ENCODE results near the gene GSG1. TPM values are rescaled to one million over a fixed set of nuclear protein-coding genes. Genes with fewer than 3 reads are reported as not detected.

GSG1 gene
- total RNA-seq, 1 donor from 2014 or later: 6.8 TPM

DNA sequence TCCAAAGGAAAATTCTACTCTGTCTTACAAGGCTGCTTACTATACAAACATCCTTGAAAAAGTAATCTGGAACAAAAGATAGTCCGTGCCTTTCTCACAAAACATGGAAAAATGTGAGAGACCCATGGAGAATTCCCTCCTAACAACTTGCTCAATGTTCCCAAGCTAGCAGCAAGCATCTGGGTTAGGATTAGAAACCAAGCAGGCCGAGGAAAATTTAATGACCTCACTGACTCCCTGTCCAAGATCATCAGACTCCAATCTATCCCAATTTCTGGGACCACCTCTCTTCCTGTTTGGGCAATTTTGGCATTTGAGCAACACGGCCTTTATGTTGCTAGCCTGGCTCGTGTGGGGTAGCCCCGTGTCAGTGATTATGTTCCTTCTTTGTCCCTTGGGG is 18.1 kb upstream of the GSG1 start:
- H3K4me1 ChIP-seq (ENCODE audit: control insufficient read depth in 3 of 3, insufficient read depth in 3 of 3, low read length in 3 of 3): peaks cover 0 to 2% (median 0%) of the 10 kb centered on the region in 3 donors
- H3K9ac ChIP-seq (ENCODE audit: low read depth in 1 of 3, low read length in 3 of 3): no peak overlapping the region
- H3K27ac ChIP-seq (ENCODE audit: low read depth, low read length): no peak overlapping the region
- no peaks in the 10 kb centered on the region for H3K36me3 ChIP-seq (ENCODE audit: control insufficient read depth in 3 of 3, insufficient read depth in 3 of 3, low read length in 3 of 3)
- H3K4me3 ChIP-seq (ENCODE audit: low read length in 3 of 3): no peak overlapping the region
- H3K9me3 ChIP-seq (ENCODE audit: control insufficient read depth in 3 of 3, low read length in 3 of 3): no peaks in the 10 kb centered on the region
- no peaks in the 10 kb centered on the region for H3K27me3 ChIP-seq (ENCODE audit: control insufficient read depth in 3 of 3, insufficient read depth in 3 of 3, low read length in 3 of 3)

DNA sequence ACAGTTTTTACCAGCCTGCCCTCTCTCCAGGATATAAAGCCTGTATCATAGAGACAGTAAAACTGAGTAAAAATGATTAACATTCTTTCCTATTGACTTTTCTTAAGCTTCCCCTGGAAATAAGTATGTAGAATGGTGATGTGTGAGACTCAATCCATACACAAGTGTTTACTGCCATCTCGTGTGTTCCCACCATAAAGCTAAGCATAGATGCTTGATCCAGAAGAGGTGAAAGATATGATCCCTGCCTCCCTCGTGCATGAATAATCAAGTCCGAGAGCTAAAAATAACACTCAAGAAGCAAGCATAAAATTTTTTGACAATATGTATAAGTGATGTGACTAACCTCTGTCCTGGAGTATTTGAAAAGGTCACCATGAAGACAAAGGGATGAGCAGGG is 16.9 kb upstream of the GSG1 start:
- no peak overlapping the region for H3K27ac ChIP-seq (ENCODE audit: low read depth, low read length)
- H3K4me1 ChIP-seq (ENCODE audit: control insufficient read depth in 3 of 3, insufficient read depth in 3 of 3, low read length in 3 of 3): peaks cover 0 to 2% (median 0%) of the 10 kb centered on the region in 3 donors
- no peaks in the 10 kb centered on the region for H3K36me3 ChIP-seq (ENCODE audit: control insufficient read depth in 3 of 3, insufficient read depth in 3 of 3, low read length in 3 of 3)
- no peak overlapping the region for H3K9ac ChIP-seq (ENCODE audit: low read depth in 1 of 3, low read length in 3 of 3)
- H3K9me3 ChIP-seq (ENCODE audit: control insufficient read depth in 3 of 3, low read length in 3 of 3): no peaks in the 10 kb centered on the region
- H3K27me3 ChIP-seq (ENCODE audit: control insufficient read depth in 3 of 3, insufficient read depth in 3 of 3, low read length in 3 of 3): no peaks in the 10 kb centered on the region
- no peak overlapping the region for H3K4me3 ChIP-seq (ENCODE audit: low read length in 3 of 3)

DNA sequence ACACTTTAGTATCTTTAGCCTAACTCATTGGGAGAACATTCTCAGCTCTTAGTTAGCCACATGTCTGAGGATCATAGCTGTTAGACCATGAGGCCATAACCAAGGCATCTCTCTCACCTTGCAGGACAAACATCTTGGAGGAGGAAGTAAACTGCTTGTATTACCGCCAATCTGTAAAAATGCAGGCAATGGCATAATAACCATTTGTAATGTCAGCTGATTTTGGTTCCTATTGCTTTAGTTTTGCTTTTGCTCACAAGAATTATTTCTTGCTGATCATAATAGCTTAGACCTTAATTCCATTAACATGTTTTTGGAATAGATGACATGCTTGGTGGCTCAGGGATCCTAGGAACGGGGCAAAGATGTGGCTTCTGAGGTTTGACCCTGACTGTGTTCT is 16.4 kb upstream of the GSG1 start:
- Histone ChIP-seq H3K27ac (ENCODE audit: low read depth, low read length) (no peak overlapping the region), H3K4me3 (ENCODE audit: low read length in 3 of 3) (no peak overlapping the region), H3K36me3 (ENCODE audit: control insufficient read depth in 3 of 3, insufficient read depth in 3 of 3, low read length in 3 of 3) (no peaks in the 10 kb centered on the region), H3K27me3 (ENCODE audit: control insufficient read depth in 3 of 3, insufficient read depth in 3 of 3, low read length in 3 of 3) (no peaks in the 10 kb centered on the region), H3K9me3 (ENCODE audit: control insufficient read depth in 3 of 3, low read length in 3 of 3) (no peaks in the 10 kb centered on the region), H3K9ac (ENCODE audit: low read depth in 1 of 3, low read length in 3 of 3) (no peak overlapping the region), H3K4me1 (ENCODE audit: control insufficient read depth in 3 of 3, insufficient read depth in 3 of 3, low read length in 3 of 3) (peaks cover 0 to 2% (median 0%) of the 10 kb centered on the region in 3 donors)

DNA sequence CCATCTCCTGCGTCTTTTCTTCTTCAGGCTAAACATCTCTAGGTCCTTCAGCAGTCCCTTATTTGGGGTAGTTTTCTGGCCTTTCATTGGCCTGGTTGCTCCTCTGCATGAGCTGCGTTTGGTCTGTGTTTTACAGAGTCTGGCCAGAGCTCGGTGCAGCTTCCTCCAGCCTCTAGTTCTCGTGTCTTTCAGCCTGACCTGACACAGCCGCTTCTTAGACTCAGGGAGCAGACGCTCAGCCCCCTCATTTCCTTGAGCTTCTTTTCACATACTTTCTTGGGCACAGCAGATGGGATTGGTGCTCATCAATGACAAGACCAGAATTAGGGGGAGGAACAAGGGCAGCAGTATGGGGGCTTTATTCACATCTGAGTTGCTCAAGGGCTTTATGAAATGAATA is 13.6 kb upstream of the GSG1 start:
- no peaks in the 10 kb centered on the region for H3K27me3 ChIP-seq (ENCODE audit: control insufficient read depth in 3 of 3, insufficient read depth in 3 of 3, low read length in 3 of 3)
- no peak overlapping the region for H3K9ac ChIP-seq (ENCODE audit: low read depth in 1 of 3, low read length in 3 of 3)
- no peak overlapping the region for H3K27ac ChIP-seq (ENCODE audit: low read depth, low read length)
- no peaks in the 10 kb centered on the region for H3K9me3 ChIP-seq (ENCODE audit: control insufficient read depth in 3 of 3, low read length in 3 of 3)
- no peak overlapping the region for H3K4me3 ChIP-seq (ENCODE audit: low read length in 3 of 3)
- peaks cover 0 to 7% (median 0%) of the 10 kb centered on the region in 3 donors for H3K4me1 ChIP-seq (ENCODE audit: control insufficient read depth in 3 of 3, insufficient read depth in 3 of 3, low read length in 3 of 3)
- no peaks in the 10 kb centered on the region for H3K36me3 ChIP-seq (ENCODE audit: control insufficient read depth in 3 of 3, insufficient read depth in 3 of 3, low read length in 3 of 3)

DNA sequence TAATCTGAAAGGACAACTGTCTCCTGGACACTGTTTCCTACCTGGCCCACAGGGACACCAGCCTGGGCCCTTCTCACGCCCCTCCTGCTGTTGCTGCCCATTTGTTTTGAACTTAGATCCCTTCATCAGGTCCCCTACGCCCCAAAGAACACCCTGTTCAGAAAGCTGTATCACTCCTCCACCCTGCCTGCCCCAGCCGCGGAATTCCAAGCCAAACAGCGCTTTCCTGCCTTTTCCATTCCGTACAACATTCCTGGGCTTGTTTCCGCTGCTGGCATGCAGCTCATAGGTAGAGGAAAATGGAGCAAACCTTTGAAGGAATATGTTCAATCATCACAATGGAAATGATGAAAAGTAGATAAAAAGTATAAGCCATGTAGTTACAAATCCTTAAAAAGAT is 12.8 kb upstream of the GSG1 start:
- no peak overlapping the region for H3K4me3 ChIP-seq (ENCODE audit: low read length in 3 of 3)
- no peak overlapping the region for H3K27ac ChIP-seq (ENCODE audit: low read depth, low read length)
- no peaks in the 10 kb centered on the region for H3K36me3 ChIP-seq (ENCODE audit: control insufficient read depth in 3 of 3, insufficient read depth in 3 of 3, low read length in 3 of 3)
- H3K4me1 ChIP-seq (ENCODE audit: control insufficient read depth in 3 of 3, insufficient read depth in 3 of 3, low read length in 3 of 3): peaks cover 0 to 7% (median 0%) of the 10 kb centered on the region in 3 donors
- H3K9ac ChIP-seq (ENCODE audit: low read depth in 1 of 3, low read length in 3 of 3): no peak overlapping the region
- no peaks in the 10 kb centered on the region for H3K27me3 ChIP-seq (ENCODE audit: control insufficient read depth in 3 of 3, insufficient read depth in 3 of 3, low read length in 3 of 3)
- H3K9me3 ChIP-seq (ENCODE audit: control insufficient read depth in 3 of 3, low read length in 3 of 3): peaks cover 0 to 3% (median 0%) of the 10 kb centered on the region in 3 donors

DNA sequence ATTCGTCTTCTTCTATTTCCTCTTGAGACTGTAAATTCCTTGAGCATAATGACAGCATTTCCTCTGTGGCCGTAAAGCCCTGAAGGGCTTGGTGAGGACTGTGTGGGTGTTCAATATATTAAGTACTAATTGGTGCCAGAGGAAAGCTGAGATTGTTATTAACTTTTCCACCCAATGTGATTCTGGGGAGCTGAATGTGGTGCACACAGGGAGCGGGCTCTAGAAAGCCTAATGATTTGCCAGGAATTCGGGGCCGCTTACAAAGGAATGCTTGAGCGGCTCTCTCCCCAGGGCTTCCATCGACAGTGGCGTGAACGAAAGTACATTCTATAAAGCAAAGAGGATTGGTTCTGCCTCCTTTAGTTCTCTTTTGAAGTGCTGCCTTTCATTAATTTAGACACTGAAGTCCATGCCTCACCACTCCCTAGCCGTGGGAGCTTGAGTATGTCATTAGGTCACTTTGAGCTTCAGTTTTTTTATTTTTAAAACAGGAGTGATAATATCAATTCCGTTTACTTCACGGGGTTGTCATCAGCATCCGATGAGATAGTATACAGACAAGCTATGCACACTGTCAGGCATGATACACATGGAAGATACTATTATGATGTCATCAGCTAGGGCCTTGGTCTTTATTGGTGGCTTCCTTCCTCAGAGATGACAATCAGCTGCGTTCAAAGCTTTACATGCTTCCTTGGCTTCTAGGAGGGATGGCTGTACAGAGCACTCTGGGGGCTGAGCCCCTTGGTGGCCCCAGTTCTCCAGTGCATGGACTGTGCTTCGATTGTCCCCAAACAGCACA is 11.0 kb upstream of the GSG1 start:
- peaks cover 0 to 7% (median 0%) of the 10 kb centered on the region in 3 donors for H3K4me1 ChIP-seq (ENCODE audit: control insufficient read depth in 3 of 3, insufficient read depth in 3 of 3, low read length in 3 of 3)
- H3K4me3 ChIP-seq (ENCODE audit: low read length in 3 of 3): no peak overlapping the region
- peaks cover 0 to 3% (median 0%) of the 10 kb centered on the region in 3 donors for H3K9me3 ChIP-seq (ENCODE audit: control insufficient read depth in 3 of 3, low read length in 3 of 3)
- no peak overlapping the region for H3K27ac ChIP-seq (ENCODE audit: low read depth, low read length)
- H3K36me3 ChIP-seq (ENCODE audit: control insufficient read depth in 3 of 3, insufficient read depth in 3 of 3, low read length in 3 of 3): no peaks in the 10 kb centered on the region
- H3K9ac ChIP-seq (ENCODE audit: low read depth in 1 of 3, low read length in 3 of 3): no peak overlapping the region
- H3K27me3 ChIP-seq (ENCODE audit: control insufficient read depth in 3 of 3, insufficient read depth in 3 of 3, low read length in 3 of 3): no peaks in the 10 kb centered on the region

DNA sequence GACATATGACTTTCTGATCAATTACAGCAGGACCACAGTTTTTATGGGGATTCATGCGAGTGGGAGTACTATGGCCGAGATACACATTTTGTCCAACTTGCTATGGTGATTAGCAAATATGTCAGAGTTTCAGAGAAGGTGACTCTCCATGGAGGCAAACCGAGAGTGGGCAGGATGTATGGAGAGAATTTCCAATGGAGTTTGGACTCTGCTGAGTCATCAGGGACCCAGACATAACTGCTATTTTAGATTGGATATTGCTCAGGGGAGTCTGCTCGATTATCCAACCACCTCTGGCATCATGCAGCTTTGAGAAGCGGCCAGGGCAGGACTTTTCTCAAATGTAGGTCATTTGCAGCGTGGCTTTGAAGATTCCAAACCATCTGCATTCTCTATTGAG is 9.5 kb upstream of the GSG1 start:
- Histone ChIP-seq H3K9me3 (ENCODE audit: control insufficient read depth in 3 of 3, low read length in 3 of 3) (peaks cover 0 to 3% (median 0%) of the 10 kb centered on the region in 3 donors), H3K27ac (ENCODE audit: low read depth, low read length) (no peak overlapping the region), H3K9ac (ENCODE audit: low read depth in 1 of 3, low read length in 3 of 3) (no peak overlapping the region), H3K4me1 (ENCODE audit: control insufficient read depth in 3 of 3, insufficient read depth in 3 of 3, low read length in 3 of 3) (peaks cover 0 to 7% (median 0%) of the 10 kb centered on the region in 3 donors), H3K4me3 (ENCODE audit: low read length in 3 of 3) (no peak overlapping the region), H3K27me3 (ENCODE audit: control insufficient read depth in 3 of 3, insufficient read depth in 3 of 3, low read length in 3 of 3) (no peaks in the 10 kb centered on the region), H3K36me3 (ENCODE audit: control insufficient read depth in 3 of 3, insufficient read depth in 3 of 3, low read length in 3 of 3) (no peaks in the 10 kb centered on the region)

DNA sequence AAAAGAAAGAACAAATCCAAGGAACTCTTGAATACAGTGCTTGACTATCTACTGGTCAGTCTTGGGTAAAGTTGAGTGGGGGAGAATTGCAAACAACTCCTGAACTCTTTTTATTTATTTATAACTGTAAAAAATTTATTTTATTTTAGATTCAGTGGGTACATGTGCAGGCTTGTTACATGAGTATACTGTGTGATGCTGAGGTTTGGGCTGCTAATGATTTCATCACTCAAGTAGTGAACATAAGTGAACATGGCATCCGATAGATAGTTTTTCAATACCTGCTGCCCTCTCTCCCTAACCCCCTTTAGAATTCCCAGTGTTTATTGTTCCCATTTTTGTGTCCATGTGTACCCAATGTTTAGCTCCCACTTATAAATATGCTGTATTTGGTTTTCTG is 3.2 kb upstream of the GSG1 start:
- Histone ChIP-seq H3K36me3 (ENCODE audit: control insufficient read depth in 3 of 3, insufficient read depth in 3 of 3, low read length in 3 of 3) (no peaks in the 10 kb centered on the region), H3K27ac (ENCODE audit: low read depth, low read length) (no peak overlapping the region), H3K4me3 (ENCODE audit: low read length in 3 of 3) (no peak overlapping the region), H3K4me1 (ENCODE audit: control insufficient read depth in 3 of 3, insufficient read depth in 3 of 3, low read length in 3 of 3) (peaks cover 5 to 9% (median 7%) of the 10 kb centered on the region in 3 donors), H3K9ac (ENCODE audit: low read depth in 1 of 3, low read length in 3 of 3) (no peak overlapping the region), H3K9me3 (ENCODE audit: control insufficient read depth in 3 of 3, low read length in 3 of 3) (peaks cover 0 to under 1% (median 0%) of the 10 kb centered on the region in 3 donors), H3K27me3 (ENCODE audit: control insufficient read depth in 3 of 3, insufficient read depth in 3 of 3, low read length in 3 of 3) (no peaks in the 10 kb centered on the region)

DNA sequence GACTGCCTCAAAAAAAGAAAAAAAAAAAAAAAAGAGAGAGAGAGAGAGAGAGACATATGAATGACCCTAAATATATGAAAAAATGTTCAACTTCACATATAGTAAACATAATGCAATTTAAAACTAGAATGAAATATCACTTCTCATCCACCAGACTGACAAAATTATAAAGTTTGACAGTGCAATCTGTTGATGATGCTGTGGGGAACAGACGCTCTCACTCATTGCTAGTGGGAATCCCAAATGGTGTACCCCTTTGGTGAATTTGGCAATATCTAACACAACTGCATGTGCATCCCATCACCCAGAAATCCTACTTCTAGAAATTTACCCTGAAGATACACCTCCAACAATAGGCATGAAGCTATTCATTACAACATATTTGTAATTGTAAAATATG is 2.3 kb upstream of the GSG1 start:
- Histone ChIP-seq H3K9ac (ENCODE audit: low read depth in 1 of 3, low read length in 3 of 3) (no peak overlapping the region), H3K9me3 (ENCODE audit: control insufficient read depth in 3 of 3, low read length in 3 of 3) (no peaks in the 10 kb centered on the region), H3K36me3 (ENCODE audit: control insufficient read depth in 3 of 3, insufficient read depth in 3 of 3, low read length in 3 of 3) (no peaks in the 10 kb centered on the region), H3K27ac (ENCODE audit: low read depth, low read length) (no peak overlapping the region), H3K27me3 (ENCODE audit: control insufficient read depth in 3 of 3, insufficient read depth in 3 of 3, low read length in 3 of 3) (no peaks in the 10 kb centered on the region), H3K4me3 (ENCODE audit: low read length in 3 of 3) (no peak overlapping the region), H3K4me1 (ENCODE audit: control insufficient read depth in 3 of 3, insufficient read depth in 3 of 3, low read length in 3 of 3) (peaks cover 9 to 13% (median 11%) of the 10 kb centered on the region in 3 donors)

DNA sequence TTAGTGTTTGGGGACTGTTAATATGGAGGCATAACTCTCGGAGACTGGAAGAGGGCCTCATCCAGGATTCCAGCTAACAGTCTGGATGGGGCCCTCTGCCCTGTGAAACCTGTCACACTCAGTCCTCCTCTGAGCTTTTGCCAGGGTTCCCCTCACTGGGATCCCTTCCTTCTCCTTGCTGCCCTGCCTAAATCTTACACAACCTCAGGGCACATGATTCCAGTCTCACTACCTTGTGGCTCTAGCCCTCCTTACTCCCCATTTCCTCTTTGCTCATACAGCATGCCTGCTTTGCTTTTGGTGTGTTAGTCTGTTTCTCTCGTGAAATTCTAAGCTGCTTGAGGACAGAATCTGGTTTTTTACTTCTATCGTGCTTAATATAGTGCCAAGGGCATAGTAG is 942 bp upstream of the GSG1 start:
- H3K36me3 ChIP-seq (ENCODE audit: control insufficient read depth in 3 of 3, insufficient read depth in 3 of 3, low read length in 3 of 3): no peaks in the 10 kb centered on the region
- no peak overlapping the region for H3K4me3 ChIP-seq (ENCODE audit: low read length in 3 of 3)
- no peaks in the 10 kb centered on the region for H3K27me3 ChIP-seq (ENCODE audit: control insufficient read depth in 3 of 3, insufficient read depth in 3 of 3, low read length in 3 of 3)
- peaks cover 22 to 27% (median 23%) of the 10 kb centered on the region in 3 donors for H3K4me1 ChIP-seq (ENCODE audit: control insufficient read depth in 3 of 3, insufficient read depth in 3 of 3, low read length in 3 of 3)
- no peak overlapping the region for H3K9ac ChIP-seq (ENCODE audit: low read depth in 1 of 3, low read length in 3 of 3)
- no peak overlapping the region for H3K27ac ChIP-seq (ENCODE audit: low read depth, low read length)
- H3K9me3 ChIP-seq (ENCODE audit: control insufficient read depth in 3 of 3, low read length in 3 of 3): no peaks in the 10 kb centered on the region

Data from skeletal muscle tissue (tissue), 4 donors.